PC-3 (cell line): Measurements from ENCODE around the gene ZSCAN18. TPM values are rescaled to one million over a fixed set of nuclear protein-coding genes. Genes with fewer than 3 reads are reported as not detected.

Experiments used
- ATAC-seq: fragments of 200-7000 bp; cut with Tn5 transposase; 2 replicates; pipeline ENCODE4 v1.9.1; 2020; ENCODE audit warnings: mild to moderate bottlenecking, moderate library complexity
- BruUV-seq: library from RNA; stranded (reverse); fragments of 400-500 nt; replicated peaks from 2 replicates; lab custom pipeline; 2021; lab: Mats Ljungman, UMichigan
- CTCF ChIA-PET: fragments of 300-600 bp; sonication (Branson Sonifier 250); formaldehyde crosslinking; loops from one replicate; lab custom pipeline; 2022; ENCODE audit warnings: antibody characterized with exemption; lab: Charles Lee
- POLR2A ChIA-PET: fragments of 300-600 bp; sonication (Branson Sonifier 250); formaldehyde crosslinking; loops from one replicate; lab custom pipeline; 2022; ENCODE audit warnings: antibody characterized with exemption; ENCODE audit not compliant: unreplicated experiment; lab: Charles Lee
- DNase-seq: peaks from one replicate; pipeline ENCODE4 v3.0.0-alpha.2; 2015
- H2AFZ ChIP-seq: fragments of 300-600 bp; sonication (generic); 2 replicates; pipeline ENCODE4 v1.6.0; 2016; ENCODE audit warnings: antibody characterized with exemption, low read length
- H3F3A ChIP-seq: fragments of 300-600 bp; sonication (generic); one replicate; pipeline ENCODE4 v1.6.0; 2017; ENCODE audit warnings: antibody characterized with exemption, low read length, control low read depth, mild to moderate bottlenecking; ENCODE audit not compliant: unreplicated experiment
- H3K27ac ChIP-seq: fragments of 300-600 bp; sonication (generic); 2 replicates; pipeline ENCODE4 v1.5.1; 2016; ENCODE audit warnings: mild to moderate bottlenecking, low read length
- H3K27me3 ChIP-seq: fragments of 300-600 bp; sonication (generic); 2 replicates; pipeline ENCODE4 v1.6.1; 2016; ENCODE audit warnings: low read length, mixed read lengths
- H3K36me3 ChIP-seq: fragments of 300-600 bp; sonication (generic); 2 replicates; pipeline ENCODE4 v1.6.1; 2016; ENCODE audit warnings: low read depth, mixed run types, low read length, mixed read lengths
- H3K4me1 ChIP-seq: fragments of 300-600 bp; sonication (generic); 2 replicates; pipeline ENCODE4 v1.5.1; 2016; ENCODE audit warnings: low read length; ENCODE audit not compliant: insufficient read depth
- H3K4me2 ChIP-seq: fragments of 300-600 bp; sonication (generic); 2 replicates; pipeline ENCODE4 v1.6.0; 2016; ENCODE audit warnings: low read length
- H3K4me3 ChIP-seq: fragments of 300-600 bp; sonication (generic); 2 replicates; pipeline ENCODE4 v1.5.1; 2016; ENCODE audit warnings: mild to moderate bottlenecking, low read length, mixed read lengths
- H3K79me2 ChIP-seq: fragments of 300-600 bp; sonication (generic); 2 replicates; pipeline ENCODE4 v1.6.1; 2017; ENCODE audit warnings: low read length, mixed read lengths
- H3K9ac ChIP-seq: fragments of 300-600 bp; sonication (generic); 2 replicates; pipeline ENCODE4 v1.6.0; 2016; ENCODE audit warnings: mild to moderate bottlenecking, low read length
- H3K9me2 ChIP-seq: fragments of 300-600 bp; sonication (generic); replicated peaks from 2 replicates; pipeline ENCODE4 v1.6.1; 2016; ENCODE audit warnings: mixed run types, low read length, mixed read lengths
- H3K9me3 ChIP-seq: fragments of 300-600 bp; sonication (generic); 2 replicates; pipeline ENCODE4 v1.6.1; 2016; ENCODE audit warnings: low read length, mixed read lengths
- H4K20me1 ChIP-seq: fragments of 300-600 bp; sonication (generic); 2 replicates; pipeline ENCODE4 v1.6.1; 2016; ENCODE audit warnings: low read length, mixed read lengths
- EZH2 ChIP-seq: fragments of 300-600 bp; sonication (generic); IDR thresholded peaks from one replicate; pipeline ENCODE4 v1.6.1; 2017; ENCODE audit warnings: antibody characterized with exemption, mild to moderate bottlenecking, low read length; ENCODE audit not compliant: unreplicated experiment
- EZH2phosphoT487 ChIP-seq: fragments of 300-600 bp; sonication (generic); IDR thresholded peaks from 2 replicates; pipeline ENCODE4 v1.6.1; 2018; ENCODE audit warnings: mild to moderate bottlenecking, antibody characterized with exemption, low read length, borderline replicate concordance
- intact Hi-C: fragments of 100-400 bp; cut with micrococcal nuclease; formaldehyde crosslinking; loops from 2 replicates; pipeline ENCODE4 v1.9.0; 2023
- total RNA-seq: library from RNA; depleted of rRNA; stranded (reverse); fragments of >200 nt; gene quantifications from 2 replicates; pipeline ENCODE4 v1.2.3, GENCODE V29; 2014
- TF ChIP-seq, protein P1 (sequence below): fragments of 300-600 bp; sonication (generic); conservative IDR thresholded peaks from 2 replicates; pipeline ENCODE4 v1.5.1; 2017; ENCODE audit warnings: antibody characterized with exemption, low read depth, mild to moderate bottlenecking, low read length

Gene ZSCAN18
- total RNA-seq, 1 experiment from 2014 or later: 0.66 TPM

DNA sequence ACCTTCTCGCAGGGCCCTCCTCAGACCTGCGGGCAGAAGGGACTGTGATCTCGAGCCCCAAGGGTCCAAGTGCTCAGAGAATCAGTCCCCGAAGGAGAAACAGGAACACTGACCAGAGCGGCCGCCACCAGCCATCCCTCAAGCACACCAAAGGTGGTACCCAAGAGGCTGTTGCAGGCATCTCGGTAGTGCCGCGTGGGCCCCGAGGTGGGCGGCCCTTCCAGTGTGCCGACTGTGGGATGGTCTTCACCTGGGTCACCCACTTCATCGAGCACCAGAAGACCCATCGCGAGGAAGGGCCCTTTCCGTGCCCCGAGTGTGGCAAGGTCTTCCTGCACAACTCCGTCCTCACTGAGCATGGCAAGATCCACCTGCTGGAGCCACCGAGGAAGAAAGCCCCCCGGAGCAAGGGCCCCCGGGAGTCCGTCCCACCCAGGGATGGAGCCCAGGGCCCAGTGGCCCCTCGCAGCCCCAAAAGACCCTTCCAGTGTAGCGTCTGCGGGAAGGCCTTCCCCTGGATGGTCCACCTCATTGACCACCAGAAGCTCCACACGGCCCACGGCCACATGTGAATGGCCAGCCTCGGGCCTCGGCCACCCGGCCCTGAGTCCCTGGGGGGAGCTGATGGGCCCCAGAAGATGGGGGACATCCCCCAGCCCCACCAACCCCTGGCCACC is 44.4 kb downstream of the ZSCAN18 start:
- no peaks in the 10 kb centered on the region for H4K20me1 ChIP-seq
- H3K9me2 ChIP-seq: no peaks in the 10 kb centered on the region
- intact Hi-C loops: no loop called here
- no peak overlapping the region for H2AFZ ChIP-seq
- no peaks in the 10 kb centered on the region for H3K36me3 ChIP-seq
- no peak overlapping the region for H3K4me3 ChIP-seq
- H3K27me3 ChIP-seq: no peaks in the 10 kb centered on the region
- ChIA-PET POLR2A (no interaction called here), CTCF (no interaction called here)
- peaks cover 49% of the 10 kb centered on the region for H3K9me3 ChIP-seq
- no peak for TF ChIP-seq EZH2
- TF ChIP-seq EZH2phosphoT487: no peak
- TF ChIP-seq, protein P1, sequence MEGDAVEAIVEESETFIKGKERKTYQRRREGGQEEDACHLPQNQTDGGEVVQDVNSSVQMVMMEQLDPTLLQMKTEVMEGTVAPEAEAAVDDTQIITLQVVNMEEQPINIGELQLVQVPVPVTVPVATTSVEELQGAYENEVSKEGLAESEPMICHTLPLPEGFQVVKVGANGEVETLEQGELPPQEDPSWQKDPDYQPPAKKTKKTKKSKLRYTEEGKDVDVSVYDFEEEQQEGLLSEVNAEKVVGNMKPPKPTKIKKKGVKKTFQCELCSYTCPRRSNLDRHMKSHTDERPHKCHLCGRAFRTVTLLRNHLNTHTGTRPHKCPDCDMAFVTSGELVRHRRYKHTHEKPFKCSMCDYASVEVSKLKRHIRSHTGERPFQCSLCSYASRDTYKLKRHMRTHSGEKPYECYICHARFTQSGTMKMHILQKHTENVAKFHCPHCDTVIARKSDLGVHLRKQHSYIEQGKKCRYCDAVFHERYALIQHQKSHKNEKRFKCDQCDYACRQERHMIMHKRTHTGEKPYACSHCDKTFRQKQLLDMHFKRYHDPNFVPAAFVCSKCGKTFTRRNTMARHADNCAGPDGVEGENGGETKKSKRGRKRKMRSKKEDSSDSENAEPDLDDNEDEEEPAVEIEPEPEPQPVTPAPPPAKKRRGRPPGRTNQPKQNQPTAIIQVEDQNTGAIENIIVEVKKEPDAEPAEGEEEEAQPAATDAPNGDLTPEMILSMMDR: no peak
- H3K79me2 ChIP-seq: no peaks in the 10 kb centered on the region
- no peak overlapping the region for H3K27ac ChIP-seq
- H3F3A ChIP-seq: no peaks in the 10 kb centered on the region
- DNase-seq: no peak
- no peak overlapping the region for H3K9ac ChIP-seq
- BruUV-seq: no TSS peak
- H3K4me2 ChIP-seq: no peak overlapping the region
- ATAC-seq: no peak
- no peaks in the 10 kb centered on the region for H3K4me1 ChIP-seq

DNA sequence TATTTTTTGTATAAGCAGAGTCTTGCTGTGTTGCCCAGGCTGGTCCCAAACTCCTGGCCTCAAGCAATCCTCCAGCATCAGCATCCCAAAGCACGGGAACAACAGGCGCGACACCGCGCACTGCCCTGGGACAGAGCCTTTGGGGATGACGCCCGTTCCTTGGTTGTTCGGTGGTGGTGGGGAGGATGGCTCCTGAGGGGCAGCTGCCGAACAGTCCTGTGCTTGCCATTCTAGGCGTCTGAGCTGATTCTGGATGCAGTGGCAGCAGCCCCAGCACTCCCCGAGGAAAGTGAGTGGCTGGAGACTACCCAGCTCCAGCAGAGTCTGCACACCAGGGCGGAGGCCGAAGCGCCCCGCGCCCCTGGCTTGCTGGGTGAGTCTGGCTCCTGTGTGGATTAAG is 45.8 kb downstream of the ZSCAN18 start:
- intact Hi-C loops: no loop called here
- Histone ChIP-seq H3K79me2 (no peaks in the 10 kb centered on the region), H3K9me2 (no peaks in the 10 kb centered on the region), H2AFZ (no peak overlapping the region), H3K36me3 (no peaks in the 10 kb centered on the region), H3K27ac (no peak overlapping the region), H3K9ac (no peak overlapping the region), H4K20me1 (no peaks in the 10 kb centered on the region), H3K27me3 (no peaks in the 10 kb centered on the region), H3F3A (no peaks in the 10 kb centered on the region), H3K9me3 (peaks cover 56% of the 10 kb centered on the region), H3K4me1 (no peaks in the 10 kb centered on the region), H3K4me2 (no peak overlapping the region), H3K4me3 (no peak overlapping the region)
- ChIA-PET CTCF (no interaction called here), POLR2A (no interaction called here)
- DNase-seq: no peak
- ATAC-seq: no peak
- TF ChIP-seq EZH2 (no peak), EZH2phosphoT487 (no peak)
- TF ChIP-seq, protein P1: no peak
- no TSS peak for BruUV-seq

DNA sequence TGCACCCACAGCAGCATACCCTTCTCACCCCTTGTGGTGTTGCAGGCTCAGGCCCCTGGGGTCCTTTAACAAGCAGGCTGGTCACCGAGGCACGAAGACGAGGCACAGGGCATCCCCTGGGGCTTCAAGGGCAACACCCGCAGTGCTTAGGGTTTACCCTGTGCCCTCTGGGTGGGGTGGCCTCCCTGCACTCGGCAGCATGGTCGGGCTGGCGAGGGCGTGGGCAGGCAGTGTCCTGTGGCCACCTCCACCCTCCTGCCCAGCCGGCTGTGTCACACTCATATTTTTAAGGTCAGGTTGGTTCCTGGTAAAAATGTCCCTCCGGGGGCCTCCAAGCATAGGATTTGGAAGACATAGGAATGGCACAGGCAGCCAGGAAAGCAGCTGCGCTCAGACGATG is 50.4 kb downstream of the ZSCAN18 start:
- CTCF ChIA-PET: no interaction called here
- H3K4me2 ChIP-seq: no peak overlapping the region
- no peaks in the 10 kb centered on the region for H3K36me3 ChIP-seq
- no peak overlapping the region for H3K27ac ChIP-seq
- no TSS peak for BruUV-seq
- no peaks in the 10 kb centered on the region for H3F3A ChIP-seq
- no peaks in the 10 kb centered on the region for H3K9me2 ChIP-seq
- POLR2A ChIA-PET: no interaction called here
- H3K79me2 ChIP-seq: no peaks in the 10 kb centered on the region
- no peak overlapping the region for H2AFZ ChIP-seq
- H3K27me3 ChIP-seq: no peaks in the 10 kb centered on the region
- no peak for DNase-seq
- no peak overlapping the region for H3K4me3 ChIP-seq
- TF ChIP-seq EZH2phosphoT487: no peak
- TF ChIP-seq EZH2: no peak
- TF ChIP-seq, protein P1: no peak
- peaks cover 48% of the 10 kb centered on the region for H3K9me3 ChIP-seq
- intact Hi-C loops: no loop called here
- ATAC-seq: no peak
- no peaks in the 10 kb centered on the region for H3K4me1 ChIP-seq
- no peaks in the 10 kb centered on the region for H4K20me1 ChIP-seq
- no peak overlapping the region for H3K9ac ChIP-seq
